ELR (cell line): ENCODE measurements around the gene U2AF1L4.

Experiments used
- DNase-seq: peaks from one replicate; pipeline ENCODE4 v3.0.0-alpha.2; 2015; ENCODE audit warnings: low read depth

U2AF1L4 gene

DNA sequence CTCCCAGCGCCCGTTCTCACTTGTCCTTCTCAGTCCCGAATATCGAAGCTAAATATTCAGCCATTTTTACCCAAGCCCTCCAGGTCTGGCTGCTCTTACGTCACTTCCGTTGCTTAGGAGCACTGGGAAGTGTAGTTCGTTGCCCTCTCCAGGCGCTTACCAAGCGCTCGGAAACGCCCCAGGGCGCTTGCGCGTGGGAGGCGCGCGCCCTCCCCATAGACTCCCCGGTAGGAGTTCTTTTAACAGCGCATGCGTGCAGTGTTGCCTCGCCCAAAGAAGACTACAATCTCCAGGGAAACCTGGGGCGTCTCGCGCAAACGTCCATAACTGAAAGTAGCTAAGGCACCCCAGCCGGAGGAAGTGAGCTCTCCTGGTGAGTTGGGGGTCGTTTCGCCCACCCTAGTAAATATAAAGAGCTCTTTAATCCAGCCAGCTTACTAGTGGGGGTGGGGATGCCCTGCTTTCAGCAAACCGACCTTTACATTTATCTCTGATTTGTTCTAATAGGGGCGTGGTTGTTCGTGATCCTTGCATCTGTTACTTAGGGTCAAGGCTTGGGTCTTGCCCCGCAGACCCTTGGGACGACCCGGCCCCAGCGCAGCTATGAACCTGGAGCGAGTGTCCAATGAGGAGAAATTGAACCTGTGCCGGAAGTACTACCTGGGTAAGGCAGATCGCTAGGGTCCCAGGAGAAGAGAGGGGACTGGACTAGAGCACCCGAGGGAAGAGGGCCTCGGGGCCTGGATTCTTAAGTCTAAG, at the start of gene U2AF1L4, which contains the start of gene PSENEN:
Gene U2AF1L4 (minus strand): TSS at position 91 of the 759 bp plus-strand sequence. CDS start 27 bp downstream, at position 64.
Gene PSENEN (plus strand): TSS at position 324 of the 759 bp plus-strand sequence. CDS start 280 bp downstream, at position 604.
- DNase-seq: peak; percentile 98

- peak; percentile 34 for DNase-seq
Measured at GRCh38 chr19:35793381-35794165, 48.4 kb upstream of the U2AF1L4 start.

DNA sequence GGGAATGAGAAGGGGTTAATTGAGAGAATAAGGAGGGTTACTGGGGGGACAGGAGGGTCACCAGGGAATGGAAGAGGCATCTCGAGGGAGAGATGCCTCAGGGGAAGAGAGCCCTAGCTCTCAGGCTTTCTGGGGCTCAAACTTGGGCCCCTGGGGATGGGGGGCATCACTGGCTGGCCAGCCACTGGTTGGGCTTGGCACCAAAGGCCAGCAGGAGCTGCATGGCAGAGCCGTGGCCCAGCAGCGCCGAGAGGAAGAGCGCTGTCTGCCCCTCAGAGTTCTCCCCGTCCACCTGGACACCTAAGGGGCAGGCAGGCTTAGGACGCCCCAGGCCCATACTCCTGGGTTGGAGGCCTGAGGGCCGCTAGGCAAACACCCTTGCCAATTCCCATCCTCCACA, 47.7 kb upstream of the U2AF1L4 start:
- no peak for DNase-seq

- DNase-seq: no peak
Measured at GRCh38 chr19:35792312-35792711, 47.1 kb upstream of the U2AF1L4 start.

- DNase-seq: no peak
Measured at GRCh38 chr19:35791814-35792279, 46.6 kb upstream of the U2AF1L4 start.

DNA sequence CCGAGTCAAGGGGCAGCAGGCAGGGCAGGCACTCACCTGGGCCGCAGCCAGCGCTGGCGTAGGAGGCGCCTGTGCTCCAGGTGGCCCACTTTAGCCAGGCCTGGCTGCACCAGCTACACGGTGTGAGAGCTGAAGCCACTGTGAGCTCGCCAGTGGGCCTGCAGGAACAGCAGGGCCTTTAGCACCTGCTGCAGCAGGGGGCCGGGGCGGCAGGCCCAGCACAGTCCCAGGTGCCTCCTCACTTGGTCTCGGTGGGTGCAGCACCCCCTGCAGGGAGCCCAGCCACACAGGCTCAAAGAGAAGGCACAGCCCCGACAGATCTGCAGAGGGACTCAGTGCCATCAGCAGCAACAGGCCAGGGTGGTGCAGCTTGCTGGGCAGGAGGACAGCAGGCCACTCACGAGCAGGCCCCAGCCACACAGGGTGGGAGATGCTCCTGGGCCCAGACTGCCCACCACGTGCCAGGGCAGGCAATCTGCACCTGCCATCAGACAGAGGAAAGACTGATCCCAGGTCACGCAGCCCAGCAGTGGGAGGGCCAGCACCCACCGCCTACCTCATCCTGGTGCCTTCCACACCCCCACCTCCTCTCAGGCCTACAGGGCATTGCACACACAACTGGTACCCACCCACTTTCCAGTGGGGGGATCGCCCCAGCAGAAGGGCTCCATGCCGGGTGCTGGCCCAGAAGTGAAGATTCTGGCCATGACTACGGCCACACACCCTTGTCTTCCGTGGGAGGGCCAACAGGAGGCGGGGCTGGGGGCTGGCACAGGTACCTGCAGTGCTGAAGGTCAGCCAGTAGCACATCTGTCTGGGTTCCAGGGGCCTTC, 46.0 kb upstream of the U2AF1L4 start:
- DNase-seq: no peak

- no peak for DNase-seq
Measured at GRCh38 chr19:35789978-35790944, 45.0 kb upstream of the U2AF1L4 start.

DNA sequence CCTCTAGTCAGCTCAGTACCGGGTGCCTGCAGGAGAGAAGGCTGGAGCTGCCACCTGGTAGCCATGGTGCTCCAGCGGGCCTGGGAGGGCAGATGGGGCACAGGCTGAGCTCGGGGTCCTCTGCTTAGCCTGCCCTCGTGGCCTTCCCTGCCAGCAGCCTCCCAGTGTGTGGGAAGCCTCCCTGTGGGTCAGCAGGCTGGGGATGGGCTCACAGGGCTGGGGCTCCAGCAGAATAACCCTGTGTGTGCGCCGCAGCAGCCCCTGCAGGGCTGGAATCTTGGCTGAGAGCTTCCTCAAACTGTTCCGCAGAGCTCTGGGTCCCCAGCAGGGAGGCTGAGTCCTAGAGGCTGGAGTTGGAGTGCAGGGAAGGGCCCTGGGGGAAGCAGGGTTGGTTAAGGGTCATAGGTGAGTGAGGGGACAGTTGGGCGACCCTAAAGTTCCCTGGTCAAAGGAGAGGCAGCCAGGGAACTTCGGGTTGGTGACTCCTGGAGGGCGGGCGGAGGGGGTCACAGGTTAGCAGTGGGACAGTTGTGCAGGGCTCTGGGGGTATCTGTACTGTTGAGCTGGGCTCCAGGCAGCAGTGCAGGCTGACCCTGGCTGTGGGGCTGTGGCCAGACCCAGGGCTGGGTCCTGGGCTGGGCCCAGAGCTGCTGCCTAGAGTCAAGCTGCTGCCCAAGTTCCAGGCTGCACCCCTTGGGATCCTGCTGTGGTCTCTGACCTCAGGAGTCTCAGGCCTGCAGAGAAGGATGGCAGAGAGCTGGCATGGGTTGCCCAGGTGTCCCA, 44.2 kb upstream of the U2AF1L4 start:
- DNase-seq: no peak

- DNase-seq: no peak
Measured at GRCh38 chr19:35788205-35788960, 43.2 kb upstream of the U2AF1L4 start.

GRCh38 chr19:35787227-35787799, 42.1 kb upstream of the U2AF1L4 start:
- no peak for DNase-seq

- no peak for DNase-seq
Measured at GRCh38 chr19:35786299-35787160, 41.3 kb upstream of the U2AF1L4 start.

DNA sequence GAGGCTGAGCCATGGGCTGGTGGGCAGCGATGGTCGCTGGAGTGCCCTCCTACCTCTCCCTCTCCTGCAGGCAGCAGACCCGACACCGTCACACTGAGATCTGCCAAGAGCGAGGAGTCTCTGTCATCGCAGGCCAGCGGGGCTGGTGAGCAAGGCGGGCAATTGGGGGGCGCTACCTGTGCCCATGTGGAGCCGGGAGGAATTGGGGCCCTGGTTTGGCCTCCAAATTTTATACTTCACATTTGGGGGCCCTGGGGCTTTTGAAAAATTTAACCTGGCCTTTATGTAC, 40.1 kb upstream of the U2AF1L4 start:
- no peak for DNase-seq

DNA sequence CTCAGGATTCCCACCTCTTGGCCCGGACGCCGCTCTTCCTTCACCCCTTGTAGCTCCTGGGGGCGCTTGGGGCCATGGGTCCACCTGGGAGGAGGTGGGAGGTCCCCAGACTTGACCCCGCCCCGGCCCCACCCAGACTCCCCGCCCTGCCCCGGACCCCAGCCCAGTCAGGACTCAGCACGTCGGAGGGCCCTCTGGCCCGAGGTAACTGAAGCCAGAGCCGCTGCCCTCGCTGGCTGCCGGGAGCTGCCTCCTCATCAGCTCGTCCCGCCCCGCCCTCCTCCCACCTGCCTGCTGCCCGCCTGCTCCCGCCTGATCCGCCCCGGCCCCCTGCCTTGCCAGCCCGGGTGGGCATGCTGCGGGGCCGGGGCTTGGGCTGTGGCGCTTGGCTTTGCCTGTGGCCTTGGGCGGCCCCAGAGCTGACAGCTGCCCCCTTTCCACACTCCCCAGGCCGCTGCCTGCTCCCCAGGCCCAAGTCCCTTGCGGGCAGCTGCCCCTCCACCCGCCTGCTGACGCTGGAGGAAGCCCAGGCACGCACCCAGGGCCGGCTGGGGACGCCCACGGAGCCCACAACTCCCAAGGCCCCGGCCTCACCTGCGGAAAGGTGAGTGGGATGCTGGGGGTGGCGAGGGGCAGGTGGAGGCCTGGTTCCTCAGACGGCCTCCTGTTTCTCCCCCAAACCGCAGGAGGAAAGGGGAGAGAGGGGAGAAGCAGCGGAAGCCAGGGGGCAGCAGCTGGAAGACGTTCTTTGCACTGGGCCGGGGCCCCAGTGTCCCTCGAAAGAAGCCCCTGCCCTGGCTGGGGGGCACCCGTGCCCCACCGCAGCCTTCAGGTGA, 39.5 kb upstream of the U2AF1L4 start:
- no peak for DNase-seq

- no peak for DNase-seq
Measured at GRCh38 chr19:35783469-35784434, 38.5 kb upstream of the U2AF1L4 start.

DNA sequence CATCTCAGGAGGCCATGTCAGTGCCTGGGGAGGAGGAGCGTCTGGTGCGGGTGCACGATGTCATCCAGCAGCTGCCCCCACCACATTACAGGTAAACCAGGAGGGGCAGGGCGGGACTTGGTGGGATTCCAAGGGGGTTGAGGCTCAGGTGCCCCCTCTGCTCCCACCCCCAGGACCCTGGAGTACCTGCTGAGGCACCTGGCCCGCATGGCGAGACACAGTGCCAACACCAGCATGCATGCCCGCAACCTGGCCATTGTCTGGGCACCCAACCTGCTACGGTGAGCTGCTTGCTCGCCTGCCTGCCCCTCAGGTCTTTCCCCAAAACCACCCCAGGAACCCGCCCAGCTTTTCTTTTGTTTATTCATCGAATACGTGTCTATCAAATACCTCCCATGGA, 37.4 kb upstream of the U2AF1L4 start:
- no peak for DNase-seq

DNA sequence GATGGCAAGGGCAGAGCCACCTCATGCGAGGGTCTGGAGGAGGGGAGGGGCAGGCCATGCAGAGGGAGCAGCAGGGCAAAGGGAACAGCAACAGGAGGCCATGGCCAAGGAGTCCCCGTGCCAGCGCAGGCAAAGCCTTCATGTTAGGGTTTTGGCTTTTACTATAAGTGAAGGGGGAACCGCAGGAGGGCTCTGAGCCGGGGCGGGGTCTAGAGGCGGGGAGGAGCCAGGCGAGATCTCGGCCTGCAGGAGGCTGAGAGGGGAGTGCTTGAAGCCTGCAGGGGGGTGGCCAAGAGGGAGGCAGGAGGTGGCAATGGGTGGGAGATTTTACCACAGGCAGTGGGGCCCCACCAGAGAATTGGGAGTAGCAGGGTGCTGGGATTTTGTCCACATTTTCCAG, 36.4 kb upstream of the U2AF1L4 start:
- no peak for DNase-seq
